Peyer's patch (tissue), 4 donors: ENCODE data around the gene RANBP2. TPM values are rescaled to one million over a fixed set of nuclear protein-coding genes. Genes with fewer than 3 reads are reported as not detected.
"Not testable (repeated sequence)": the region's sequence is repeated elsewhere in the genome, so short reads cannot be mapped to it uniquely, and the experiment has no call there.

ENCODE experiments used
- DNase-seq, 3 donors: peaks; one replicate each; pipeline ENCODE4 v3.0.0-alpha.2; 2017 to 2019
- H3K27ac ChIP-seq, 4 donors: fragments of 200-600 bp; sonication (generic); one replicate each; pipeline ENCODE4 v1.5.1; 2016 to 2019
- H3K27me3 ChIP-seq, 2 donors: fragments of 200-600 bp; sonication (generic); one replicate each; pipeline ENCODE4 v1.5.1; 2019
- H3K36me3 ChIP-seq, 3 donors: fragments of 200-600 bp; sonication (generic); one replicate each; pipeline ENCODE4 v1.5.1; 2016 to 2019
- H3K4me1 ChIP-seq, 4 donors: fragments of 200-600 bp; sonication (generic); one replicate each; pipeline ENCODE4 v1.5.1; 2016 to 2019
- H3K4me3 ChIP-seq, 4 donors: fragments of 200-600 bp; sonication (generic); 1 replicate in 3 of 4; 2 replicates in 1 of 4; pipeline ENCODE4 v1.5.1; 2016 to 2019; ENCODE audit warnings: mild to moderate bottlenecking in 1 of 4
- H3K9me3 ChIP-seq, 4 donors: fragments of 200-600 bp; sonication (generic); one replicate each; pipeline ENCODE4 v1.5.1; 2016 to 2019; ENCODE audit warnings: mild to moderate bottlenecking in 1 of 4
- CTCF ChIP-seq, 6 experiments: fragments of 450-650 bp in 4 of 6; fragments of 200-600 bp in 2 of 6; sonication (generic) in 1 of 6; IDR thresholded peaks; one replicate each; pipeline ENCODE4 v1.5.1; 2017 to 2019; ENCODE audit warnings: antibody characterized with exemption in 6 of 6, mild to moderate bottlenecking in 3 of 6, moderate library complexity in 1 of 6
- POLR2A ChIP-seq, 2 donors: fragments of 450-650 bp; IDR thresholded peaks; one replicate each; pipeline ENCODE4 v1.5.1; 2017; ENCODE audit warnings: antibody characterized with exemption in 2 of 2, mild to moderate bottlenecking in 2 of 2, moderate library complexity in 2 of 2
- total RNA-seq, 4 donors: library from RNA; depleted of rRNA; stranded (reverse); fragments of >200 nt; gene quantifications; one replicate each; pipeline ENCODE4 v1.1.0, GENCODE V29; 2016

RANBP2 gene
- 10 to 100 TPM; 49.9 to 80.0 (median 56.9) TPM for total RNA-seq

- Histone ChIP-seq H3K4me3 (peak within 1 kb of the TSS; percentile 74 to 96 (median 88)), H3K9me3 (no peaks in the 10 kb centered on the region), H3K27ac (peak within 1 kb of the TSS; percentile 93 to 98 (median 96)), H3K27me3 (no peaks in the 10 kb centered on the region), H3K4me1 (peaks cover 0 to 13% (median 2%) of the 10 kb centered on the region in 4 donors), H3K36me3 (no peaks in the 10 kb centered on the region)
- DNase-seq: peak; percentile 90 to 97 (median 96)
- TF ChIP-seq POLR2A (IDR thresholded peaks at IDR 0.05) (peak; percentile 91 to 96), CTCF (IDR thresholded peaks at IDR 0.05) (peak in 1 of 6 experiments; percentile 19)
These were observed at the start of gene RANBP2 for GRCh38 chr2:108719149-108720044. Gene RANBP2 (plus strand): TSS chr2:108719482. CDS start chr2:108719607, 125 bp downstream.

GRCh38 chr2:108670282-108670681, 49.0 kb upstream of the RANBP2 start:
- DNase-seq, H3K4me1 ChIP-seq, H3K9me3 ChIP-seq, H3K4me3 ChIP-seq, H3K27ac ChIP-seq, H3K27me3 ChIP-seq: not testable (repeated sequence)
- H3K36me3 ChIP-seq: peaks cover 0 to 12% (median 0%) of the 10 kb centered on the region in 3 donors

GRCh38 chr2:108672200-108672805, 47.0 kb upstream of the RANBP2 start:
- not testable (repeated sequence) for DNase-seq

GRCh38 chr2:108676522-108676921, 42.8 kb upstream of the RANBP2 start:
- peak overlapping the region in 2 of 4 donors; percentile 8 to 10 for H3K27ac ChIP-seq
- not testable (repeated sequence) for H3K27me3 ChIP-seq

More at GRCh38 chr2:108672200-108672805, 47.0 kb upstream of the RANBP2 start:
- not testable (repeated sequence) for H3K27ac ChIP-seq, H3K4me3 ChIP-seq, H3K4me1 ChIP-seq, H3K9me3 ChIP-seq, H3K27me3 ChIP-seq
- H3K36me3 ChIP-seq: peaks cover 0 to 19% (median 0%) of the 10 kb centered on the region in 3 donors

GRCh38 chr2:108677239-108677744, 42.0 kb upstream of the RANBP2 start:
- peaks cover 0 to 24% (median 0%) of the 10 kb centered on the region in 3 donors for H3K36me3 ChIP-seq
- not testable (repeated sequence) for H3K4me3 ChIP-seq, H3K27me3 ChIP-seq, H3K4me1 ChIP-seq, H3K9me3 ChIP-seq
- DNase-seq: peak in 1 of 3 donors; percentile 56
- peak overlapping the region in 2 of 4 donors; percentile 8 to 30 for H3K27ac ChIP-seq

More at GRCh38 chr2:108676522-108676921, 42.8 kb upstream of the RANBP2 start:
- H3K36me3 ChIP-seq: peaks cover 0 to 22% (median 0%) of the 10 kb centered on the region in 3 donors
- not testable (repeated sequence) for DNase-seq, H3K4me3 ChIP-seq, H3K9me3 ChIP-seq, H3K4me1 ChIP-seq

- not testable (repeated sequence) for H3K4me1 ChIP-seq, H3K27me3 ChIP-seq, DNase-seq, H3K4me3 ChIP-seq, H3K9me3 ChIP-seq
- peak overlapping the region in 2 of 4 donors; percentile 45 to 68 for H3K27ac ChIP-seq
- peaks cover 0 to 24% (median 0%) of the 10 kb centered on the region in 3 donors for H3K36me3 ChIP-seq
These were observed 41.1 kb upstream of the RANBP2 start for GRCh38 chr2:108678198-108678651.

- H3K4me3 ChIP-seq, H3K9me3 ChIP-seq, H3K27ac ChIP-seq, DNase-seq, H3K4me1 ChIP-seq, H3K27me3 ChIP-seq: not testable (repeated sequence)
- peaks cover 0 to 23% (median 0%) of the 10 kb centered on the region in 3 donors for H3K36me3 ChIP-seq
These were observed 38.5 kb upstream of the RANBP2 start for GRCh38 chr2:108680805-108681204.

GRCh38 chr2:108688818-108689756, 30.2 kb upstream of the RANBP2 start:
- H3K9me3 ChIP-seq, H3K27me3 ChIP-seq, H3K4me3 ChIP-seq, H3K27ac ChIP-seq, DNase-seq, H3K4me1 ChIP-seq: not testable (repeated sequence)
- peaks cover 0 to 14% (median 0%) of the 10 kb centered on the region in 3 donors for H3K36me3 ChIP-seq

- not testable (repeated sequence) for H3K27me3 ChIP-seq, H3K4me3 ChIP-seq, H3K36me3 ChIP-seq, H3K27ac ChIP-seq, DNase-seq, H3K9me3 ChIP-seq, H3K4me1 ChIP-seq
These were observed 29.3 kb upstream of the RANBP2 start for GRCh38 chr2:108690001-108690400.
